ENCODE measurements around the gene CEP164.

GRCh38 chr11:117381481-117382387 lies 54.1 kb downstream of the CEP164 start:
- TF ChIP-seq POLR2AphosphoS5 (IDR thresholded peaks at IDR 0.05; ENCODE audit: low read depth, low read length) (no peak), TAF1 (IDR thresholded peaks at IDR 0.05; ENCODE audit: borderline replicate concordance, insufficient read depth, low read length) (no peak), SIN3A (IDR thresholded peaks at IDR 0.05; ENCODE audit: borderline replicate concordance, insufficient read depth, low read length) (no peak), FOXP2 (optimal IDR thresholded peaks at IDR 0.05; ENCODE audit: borderline replicate concordance, extremely low read depth, extremely low read length, insufficient read depth) (no peak)
- TF ChIP-seq, protein P1, sequence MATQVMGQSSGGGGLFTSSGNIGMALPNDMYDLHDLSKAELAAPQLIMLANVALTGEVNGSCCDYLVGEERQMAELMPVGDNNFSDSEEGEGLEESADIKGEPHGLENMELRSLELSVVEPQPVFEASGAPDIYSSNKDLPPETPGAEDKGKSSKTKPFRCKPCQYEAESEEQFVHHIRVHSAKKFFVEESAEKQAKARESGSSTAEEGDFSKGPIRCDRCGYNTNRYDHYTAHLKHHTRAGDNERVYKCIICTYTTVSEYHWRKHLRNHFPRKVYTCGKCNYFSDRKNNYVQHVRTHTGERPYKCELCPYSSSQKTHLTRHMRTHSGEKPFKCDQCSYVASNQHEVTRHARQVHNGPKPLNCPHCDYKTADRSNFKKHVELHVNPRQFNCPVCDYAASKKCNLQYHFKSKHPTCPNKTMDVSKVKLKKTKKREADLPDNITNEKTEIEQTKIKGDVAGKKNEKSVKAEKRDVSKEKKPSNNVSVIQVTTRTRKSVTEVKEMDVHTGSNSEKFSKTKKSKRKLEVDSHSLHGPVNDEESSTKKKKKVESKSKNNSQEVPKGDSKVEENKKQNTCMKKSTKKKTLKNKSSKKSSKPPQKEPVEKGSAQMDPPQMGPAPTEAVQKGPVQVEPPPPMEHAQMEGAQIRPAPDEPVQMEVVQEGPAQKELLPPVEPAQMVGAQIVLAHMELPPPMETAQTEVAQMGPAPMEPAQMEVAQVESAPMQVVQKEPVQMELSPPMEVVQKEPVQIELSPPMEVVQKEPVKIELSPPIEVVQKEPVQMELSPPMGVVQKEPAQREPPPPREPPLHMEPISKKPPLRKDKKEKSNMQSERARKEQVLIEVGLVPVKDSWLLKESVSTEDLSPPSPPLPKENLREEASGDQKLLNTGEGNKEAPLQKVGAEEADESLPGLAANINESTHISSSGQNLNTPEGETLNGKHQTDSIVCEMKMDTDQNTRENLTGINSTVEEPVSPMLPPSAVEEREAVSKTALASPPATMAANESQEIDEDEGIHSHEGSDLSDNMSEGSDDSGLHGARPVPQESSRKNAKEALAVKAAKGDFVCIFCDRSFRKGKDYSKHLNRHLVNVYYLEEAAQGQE (IDR thresholded peaks at IDR 0.05; ENCODE audit: insufficient read depth in 1 of 2, low read depth in 2 of 2, low read length in 2 of 2) = no peak
